Upper lobe of left lung (tissue), 4 donors: ENCODE results near the gene DDC.

Experiments used
- CTCF ChIP-seq, 6 experiments: fragments of 450-650 bp in 4 of 6; fragments of 200-600 bp in 2 of 6; sonication (generic) in 2 of 6; IDR thresholded peaks; one replicate each; pipeline ENCODE4 v1.5.1; 2016 to 2019; ENCODE audit warnings: antibody characterized with exemption in 6 of 6
- POLR2A ChIP-seq, 4 donors: fragments of 450-650 bp; IDR thresholded peaks; one replicate each; pipeline ENCODE4 v1.5.1; 2016 to 2017; ENCODE audit warnings: antibody characterized with exemption in 4 of 4, mild to moderate bottlenecking in 2 of 4

GRCh38 chr7:50466815-50467585 lies 98.2 kb downstream of the DDC start:
- no peak for TF ChIP-seq CTCF (IDR thresholded peaks at IDR 0.05)
- TF ChIP-seq POLR2A (IDR thresholded peaks at IDR 0.05): no peak
